Activated T-helper 1 cell treated with anti-CD3 and anti-CD28 coated beads, Interleukin-12 subunit alpha, Interleukin-12 subunit beta, Interleukin-2, Interleukin-4 antibody, amounts not matched to agents 30 ng/mL and 10 ng/mL and 1 ng/mL, durations not matched to agents 14 hours and 24 hours and 36 hours (primary cell): ENCODE data around the gene NR6A1. TPM values are rescaled to one million over a fixed set of nuclear protein-coding genes. Genes with fewer than 3 reads are reported as not detected.
A peak's percentile ranks its signal among the peaks of the same experiment; 100 is the strongest.
"Not testable (repeated sequence)": the region's sequence is repeated elsewhere in the genome, so short reads cannot be mapped to it uniquely, and the experiment has no call there.

Experiments used
- DNase-seq: peaks from one replicate; pipeline ENCODE4 v3.0.0; 2021; ENCODE audit warnings: low spot score
- H3K27ac Mint-ChIP-seq: one replicate; pipeline ENCODE4 v1.8.0; 2021; ENCODE audit warnings: mild to moderate bottlenecking, mixed read lengths
- H3K27me3 Mint-ChIP-seq: one replicate; pipeline ENCODE4 v1.8.0; 2022; ENCODE audit warnings: mild to moderate bottlenecking, moderate library complexity, mixed read lengths; ENCODE audit not compliant: insufficient read depth
- H3K36me3 Mint-ChIP-seq: one replicate; pipeline ENCODE4 v1.8.0; 2021; ENCODE audit warnings: low read depth, mixed read lengths
- H3K4me1 Mint-ChIP-seq: one replicate; pipeline ENCODE4 v1.8.0; 2021; ENCODE audit warnings: low read depth, mixed read lengths
- H3K4me3 Mint-ChIP-seq: one replicate; pipeline ENCODE4 v1.8.0; 2021; ENCODE audit warnings: mild to moderate bottlenecking, moderate library complexity, mixed read lengths
- H3K9me3 Mint-ChIP-seq: one replicate; pipeline ENCODE4 v1.8.0; 2021; ENCODE audit warnings: mixed read lengths
- intact Hi-C: fragments of 100-400 bp; cut with micrococcal nuclease; formaldehyde crosslinking; loops from one replicate; pipeline ENCODE4 v1.15.1; 2024
- total RNA-seq: library from RNA; stranded (reverse); gene quantifications from 2 replicates; pipeline ENCODE4 v1.2.3, GENCODE V29; 2022

Gene NR6A1
- total RNA-seq, 1 donor from 2014 or later: 1.7 TPM

- Mint-ChIP-seq H3K4me1 (peaks cover 13% of the 10 kb centered on the region), H3K27ac (no peak overlapping the region), H3K9me3 (no peaks in the 10 kb centered on the region), H3K27me3 (peaks cover 31% of the 10 kb centered on the region), H3K4me3 (no peak overlapping the region), H3K36me3 (no peaks in the 10 kb centered on the region)
- DNase-seq: no peak
- intact Hi-C loops: no loop called here
Measured at GRCh38 chr9:124779368-124780059, 8.4 kb upstream of the NR6A1 start.

GRCh38 chr9:124778575-124779367 is 7.7 kb upstream of the NR6A1 start:
- DNase-seq: no peak
- Mint-ChIP-seq H3K4me1 (peaks cover 20% of the 10 kb centered on the region), H3K36me3 (no peaks in the 10 kb centered on the region), H3K4me3 (no peak overlapping the region), H3K9me3 (no peaks in the 10 kb centered on the region), H3K27me3 (peaks cover 35% of the 10 kb centered on the region), H3K27ac (no peak overlapping the region)
- intact Hi-C loops: no loop called here

- no peaks in the 10 kb centered on the region for H3K36me3 Mint-ChIP-seq
- H3K27me3 Mint-ChIP-seq: peaks cover 41% of the 10 kb centered on the region
- H3K4me1 Mint-ChIP-seq: peaks cover 30% of the 10 kb centered on the region
- no peak within 1 kb of the TSS for H3K27ac Mint-ChIP-seq
- DNase-seq: no peak
- peak within 1 kb of the TSS; percentile 71 for H3K4me3 Mint-ChIP-seq
- H3K9me3 Mint-ChIP-seq: no peaks in the 10 kb centered on the region
- intact Hi-C loops: no loop called here
Measured at GRCh38 chr9:124776954-124777648, 6.0 kb upstream of the NR6A1 start, which contains the start of gene OLFML2A. OLFML2A (plus strand) TSS chr9:124777133; CDS start chr9:124777271, 138 bp downstream.

GRCh38 chr9:124776618-124776953 is 5.5 kb upstream of the NR6A1 start:
- Mint-ChIP-seq H3K4me1 (peaks cover 32% of the 10 kb centered on the region), H3K4me3 (peak overlapping the region; percentile 71), H3K9me3 (no peaks in the 10 kb centered on the region), H3K27ac (no peak overlapping the region), H3K27me3 (peaks cover 41% of the 10 kb centered on the region), H3K36me3 (no peaks in the 10 kb centered on the region)
- intact Hi-C loops: no loop called here
- DNase-seq: no peak

- H3K27me3 Mint-ChIP-seq: peaks cover 53% of the 10 kb centered on the region
- H3K36me3 Mint-ChIP-seq: no peaks in the 10 kb centered on the region
- no peak overlapping the region for H3K27ac Mint-ChIP-seq
- H3K9me3 Mint-ChIP-seq: no peaks in the 10 kb centered on the region
- peaks cover 48% of the 10 kb centered on the region for H3K4me1 Mint-ChIP-seq
- intact Hi-C loops: loop anchor here (1.0 to 5.0 kb wide), 6 partner anchors 79 to 973 kb away; partner anchors contain the start of genes GAPVD1, GOLGA1, PBX3 and WDR38
- peak overlapping the region; percentile 8 for H3K4me3 Mint-ChIP-seq
- DNase-seq: peak; percentile 77
Measured at GRCh38 chr9:124774129-124774978, 3.2 kb upstream of the NR6A1 start.

- H3K36me3 Mint-ChIP-seq: no peaks in the 10 kb centered on the region
- no peak overlapping the region for H3K27ac Mint-ChIP-seq
- H3K27me3 Mint-ChIP-seq: peaks cover 58% of the 10 kb centered on the region
- intact Hi-C loops: loop anchor here (1.0 to 5.0 kb wide), 6 partner anchors 80 to 974 kb away; partner anchors contain the start of genes GAPVD1, GOLGA1, PBX3 and WDR38
- H3K4me3 Mint-ChIP-seq: no peak overlapping the region
- H3K9me3 Mint-ChIP-seq: no peaks in the 10 kb centered on the region
- peaks cover 55% of the 10 kb centered on the region for H3K4me1 Mint-ChIP-seq
- DNase-seq: no peak
Measured at GRCh38 chr9:124773473-124774128, 2.5 kb upstream of the NR6A1 start.

GRCh38 chr9:124772877-124773276 is 1.8 kb upstream of the NR6A1 start:
- H3K4me3 Mint-ChIP-seq: peak overlapping the region; percentile 84
- peaks cover 56% of the 10 kb centered on the region for H3K4me1 Mint-ChIP-seq
- not testable (repeated sequence) for H3K9me3 Mint-ChIP-seq, H3K36me3 Mint-ChIP-seq, H3K27ac Mint-ChIP-seq, DNase-seq
- H3K27me3 Mint-ChIP-seq: peaks cover 62% of the 10 kb centered on the region
- intact Hi-C loops: loop anchor here (5.0 kb wide), 2 partner anchors 489 to 974 kb away; partner anchors contain the start of genes GAPVD1 and PBX3

- Mint-ChIP-seq H3K4me3 (peak overlapping the region; percentile 91), H3K4me1 (peaks cover 56% of the 10 kb centered on the region), H3K36me3 (no peaks in the 10 kb centered on the region), H3K27ac (peak overlapping the region; percentile 83), H3K27me3 (peaks cover 63% of the 10 kb centered on the region), H3K9me3 (no peaks in the 10 kb centered on the region)
- no peak for DNase-seq
- intact Hi-C loops: loop anchor here (1.0 to 5.0 kb wide), 8 partner anchors 89 to 975 kb away; partner anchors contain the start of genes GAPVD1, HSPA5, PBX3 and PPP6C
Measured at GRCh38 chr9:124771867-124772679, 962 bp upstream of the NR6A1 start.

- H3K27ac Mint-ChIP-seq: peak overlapping the region; percentile 67
- no peak for DNase-seq
- H3K36me3 Mint-ChIP-seq: no peaks in the 10 kb centered on the region
- H3K9me3 Mint-ChIP-seq: no peaks in the 10 kb centered on the region
- H3K27me3 Mint-ChIP-seq: peaks cover 65% of the 10 kb centered on the region
- peaks cover 46% of the 10 kb centered on the region for H3K4me1 Mint-ChIP-seq
- intact Hi-C loops: loop anchor here (1.0 to 5.0 kb wide), 8 partner anchors 90 to 977 kb away; partner anchors contain the start of genes GAPVD1, HSPA5, PBX3 and PPP6C
- peak overlapping the region; percentile 91 for H3K4me3 Mint-ChIP-seq
Measured at GRCh38 chr9:124770359-124771020, 621 bp downstream of the NR6A1 start.

GRCh38 chr9:124769549-124770358 is 1.4 kb downstream of the NR6A1 start:
- Mint-ChIP-seq H3K36me3 (no peaks in the 10 kb centered on the region), H3K27ac (peak overlapping the region; percentile 67), H3K4me1 (peaks cover 46% of the 10 kb centered on the region), H3K4me3 (peak overlapping the region; percentile 91), H3K9me3 (no peaks in the 10 kb centered on the region), H3K27me3 (peaks cover 70% of the 10 kb centered on the region)
- DNase-seq: no peak
- intact Hi-C loops: loop anchor here (2.0 to 5.0 kb wide), 4 partner anchors 57 to 978 kb away; partner anchors contain the start of genes GAPVD1, PBX3 and RPL35
